OCI-LY7 (cell line): ENCODE data around the gene TAGLN2. TPM values are rescaled to one million over a fixed set of nuclear protein-coding genes. Genes with fewer than 3 reads are reported as not detected.

Experiments used
- BruUV-seq: library from RNA; stranded (reverse); fragments of 400-500 nt; replicated peaks from 2 replicates; lab custom pipeline; 2021; lab: Mats Ljungman, UMichigan
- CTCF ChIA-PET: fragments of 300-600 bp; sonication (Branson Sonifier 250); formaldehyde crosslinking; loops from one replicate; lab custom pipeline; 2022; ENCODE audit warnings: antibody characterized with exemption; ENCODE audit not compliant: unreplicated experiment; lab: Charles Lee
- POLR2A ChIA-PET: fragments of 300-600 bp; sonication (Branson Sonifier 250); formaldehyde crosslinking; loops from one replicate; lab custom pipeline; 2022; ENCODE audit warnings: antibody characterized with exemption; lab: Charles Lee
- DNase-seq: peaks from one replicate; pipeline ENCODE4 v3.0.0-alpha.2; 2015; ENCODE audit warnings: low spot score
- H2AFZ ChIP-seq: fragments of 200-600 bp; sonication (generic), shearing (Covaris generic); 2 replicates; pipeline ENCODE4 v1.6.1; 2014; ENCODE audit warnings: mild to moderate bottlenecking, antibody characterized with exemption, low read length, moderate library complexity
- H3K27ac ChIP-seq: fragments of 200-600 bp; sonication (generic); 2 replicates; pipeline ENCODE4 v1.5.1; 2014; ENCODE audit warnings: mixed run types, low read depth, mild to moderate bottlenecking, moderate library complexity, low read length, inconsistent platforms; ENCODE audit not compliant: poor library complexity, severe bottlenecking
- H3K36me3 ChIP-seq: fragments of 200-600 bp; sonication (generic); 2 replicates; pipeline ENCODE4 v1.6.1; 2014; ENCODE audit warnings: mild to moderate bottlenecking, antibody characterized with exemption, low read length, moderate library complexity, mixed read lengths; ENCODE audit not compliant: insufficient read depth
- H3K4me1 ChIP-seq: fragments of 200-600 bp; sonication (generic); 2 replicates; pipeline ENCODE4 v1.5.1; 2014; ENCODE audit warnings: mild to moderate bottlenecking, low read length; ENCODE audit not compliant: insufficient read depth, poor library complexity, severe bottlenecking
- H3K4me2 ChIP-seq: fragments of 200-600 bp; sonication (generic); 2 replicates; pipeline ENCODE4 v1.6.1; 2014; ENCODE audit warnings: mild to moderate bottlenecking, low read length
- H3K4me3 ChIP-seq: fragments of 200-600 bp; sonication (generic); 2 replicates; pipeline ENCODE4 v1.5.1; 2014; ENCODE audit warnings: mild to moderate bottlenecking, low read depth, low read length; ENCODE audit not compliant: poor library complexity, severe bottlenecking
- H3K79me2 ChIP-seq: fragments of 200-600 bp; sonication (generic); 2 replicates; pipeline ENCODE4 v1.6.1; 2016; ENCODE audit warnings: low read depth, mild to moderate bottlenecking, low read length, moderate library complexity, mixed read lengths; ENCODE audit not compliant: insufficient read depth
- H3K9me2 ChIP-seq: fragments of 200-600 bp; sonication (generic); 2 replicates; pipeline ENCODE4 v1.6.1; 2016; ENCODE audit warnings: mild to moderate bottlenecking, low read length, mixed read lengths; ENCODE audit not compliant: insufficient read depth
- H3K9me3 ChIP-seq: fragments of 200-600 bp; sonication (generic); 2 replicates; pipeline ENCODE4 v1.6.1; 2014; ENCODE audit warnings: mild to moderate bottlenecking, mixed run types, low read length, mixed read lengths
- H4K20me1 ChIP-seq: fragments of 200-600 bp; sonication (generic); 2 replicates; pipeline ENCODE4 v1.6.1; 2014; ENCODE audit warnings: mild to moderate bottlenecking, antibody characterized with exemption, low read length, moderate library complexity, mixed read lengths; ENCODE audit not compliant: insufficient read depth
- CTCF ChIP-seq: fragments of 200-600 bp; sonication (generic); conservative IDR thresholded peaks from 2 replicates; pipeline ENCODE4 v1.5.1; 2014; ENCODE audit warnings: mild to moderate bottlenecking, antibody characterized with exemption, low read length, moderate library complexity, mixed read lengths
- EZH2phosphoT487 ChIP-seq: fragments of 200-600 bp; sonication (generic); IDR thresholded peaks from 2 replicates; pipeline ENCODE4 v1.6.1; 2018; ENCODE audit warnings: low read depth, borderline replicate concordance, mild to moderate bottlenecking, mixed run types, antibody characterized with exemption, low read length, moderate library complexity, mixed read lengths
- intact Hi-C: fragments of 100-400 bp; cut with micrococcal nuclease; formaldehyde crosslinking; loops from one replicate; pipeline ENCODE4 v1.10.0; 2022; ENCODE audit not compliant: unreplicated experiment
- total RNA-seq, 2 experiments: library from RNA; depleted of rRNA in 1 of 2; stranded (reverse); fragments of >200 nt in 1 of 2; shearing (Covaris generic) in 1 of 2; gene quantifications; 2 replicates each; pipeline ENCODE4 v1.2.3, GENCODE V29; 2014 to 2022

Gene TAGLN2
- total RNA-seq, 2 experiments from 2014 or later, result 193 to 215 TPM

- Histone ChIP-seq H3K4me2 (peak overlapping the region; percentile 31; the same call in 1 of the 2 replicates), H3K4me1 (no peaks in the 10 kb centered on the region), H2AFZ (no peak overlapping the region), H3K4me3 (no peak overlapping the region), H3K79me2 (no peaks in the 10 kb centered on the region), H3K9me2 (no peaks in the 10 kb centered on the region), H3K27ac (no peak overlapping the region), H4K20me1 (no peaks in the 10 kb centered on the region; the same call in 1 of the 2 replicates), H3K36me3 (no peaks in the 10 kb centered on the region), H3K9me3 (no peaks in the 10 kb centered on the region)
- ChIA-PET CTCF (interaction anchor here (0.9 kb wide), 1 partner anchor 62 kb away, joined by 3 read pairs; no protein-coding TSS in a partner anchor), POLR2A (interaction anchor here (0.6 to 0.7 kb wide), 4 partner anchors 8 to 55 kb away, joined by 3 to 4 read pairs (median 3); no protein-coding TSS in a partner anchor)
- BruUV-seq, result no TSS peak
- DNase-seq, result no peak
- TF ChIP-seq EZH2phosphoT487 (no peak), CTCF (no peak)
- intact Hi-C loops, result no loop called here
These were observed 19.5 kb upstream of the TAGLN2 start for GRCh38 chr1:159944623-159945455.

GRCh38 chr1:159943908-159944622 lies 18.8 kb upstream of the TAGLN2 start:
- BruUV-seq, result no TSS peak
- no peak overlapping the region for H3K4me2 ChIP-seq
- no peak for DNase-seq
- no peaks in the 10 kb centered on the region for H3K9me3 ChIP-seq
- no peak for TF ChIP-seq EZH2phosphoT487
- TF ChIP-seq CTCF, result no peak
- no peak overlapping the region for H3K4me3 ChIP-seq
- H3K79me2 ChIP-seq, result no peaks in the 10 kb centered on the region
- no peak overlapping the region for H2AFZ ChIP-seq
- H3K27ac ChIP-seq, result no peak overlapping the region
- ChIA-PET CTCF (interaction anchor here (0.9 kb wide), 1 partner anchor 62 kb away, joined by 3 read pairs; no protein-coding TSS in a partner anchor), POLR2A (interaction anchor here (0.7 kb wide), 1 partner anchor 9 kb away, joined by 3 read pairs; no protein-coding TSS in a partner anchor)
- H3K4me1 ChIP-seq, result no peaks in the 10 kb centered on the region
- no peaks in the 10 kb centered on the region for H3K36me3 ChIP-seq
- intact Hi-C loops, result no loop called here
- no peaks in the 10 kb centered on the region; the same call in 1 of the 2 replicates for H4K20me1 ChIP-seq
- no peaks in the 10 kb centered on the region for H3K9me2 ChIP-seq
